MCF 10A (cell line): ENCODE measurements around the gene EXOSC7. TPM values are rescaled to one million over a fixed set of nuclear protein-coding genes. Genes with fewer than 3 reads are reported as not detected.
A peak's percentile ranks its signal among the peaks of the same experiment; 100 is the strongest.
"Not testable (repeated sequence)": the region's sequence is repeated elsewhere in the genome, so short reads cannot be mapped to it uniquely, and the experiment has no call there.

Experiments used
- BruUV-seq: library from RNA; stranded (reverse); fragments of 400-500 nt; replicated peaks from 2 replicates; lab custom pipeline; 2021; lab: Mats Ljungman, UMichigan
- CTCF ChIA-PET: fragments of 300-600 bp; sonication (Branson Sonifier 250); formaldehyde crosslinking; extraction: SDS; loops from one replicate; lab custom pipeline; 2021; ENCODE audit warnings: antibody characterized with exemption, inconsistent platforms; lab: Yijun Ruan, JAX
- POLR2A ChIA-PET: fragments of 300-600, 350-650 bp; sonication (Branson Sonifier 250); formaldehyde crosslinking; extraction: SDS; loops from one replicate; lab custom pipeline; 2020; ENCODE audit warnings: antibody characterized with exemption, inconsistent platforms; lab: Yijun Ruan, JAX
- DNase-seq: peaks from one replicate; pipeline ENCODE4 v3.0.0-alpha.2; 2018; ENCODE audit not compliant: unreplicated experiment
- H3K27ac Mint-ChIP-seq: one replicate; pipeline ENCODE4 v1.8.0; 2022; ENCODE audit warnings: mild to moderate bottlenecking, low read depth, mixed read lengths; ENCODE audit not compliant: unreplicated experiment
- H3K27me3 Mint-ChIP-seq: one replicate; pipeline ENCODE4 v1.8.0; 2022; ENCODE audit warnings: mixed read lengths; ENCODE audit not compliant: insufficient read depth, unreplicated experiment
- H3K36me3 Mint-ChIP-seq: one replicate; pipeline ENCODE4 v1.8.0; 2022; ENCODE audit warnings: mild to moderate bottlenecking, moderate library complexity, mixed read lengths; ENCODE audit not compliant: insufficient read depth, unreplicated experiment
- H3K4me1 Mint-ChIP-seq: one replicate; pipeline ENCODE4 v1.8.0; 2022; ENCODE audit warnings: mixed read lengths; ENCODE audit not compliant: insufficient read depth, unreplicated experiment
- H3K4me3 Mint-ChIP-seq: one replicate; pipeline ENCODE4 v1.8.0; 2022; ENCODE audit warnings: mild to moderate bottlenecking, moderate library complexity, mixed read lengths; ENCODE audit not compliant: unreplicated experiment
- H3K9me3 Mint-ChIP-seq: one replicate; pipeline ENCODE4 v1.8.0; 2022; ENCODE audit warnings: mixed read lengths; ENCODE audit not compliant: unreplicated experiment
- intact Hi-C: fragments of 100-400 bp; cut with micrococcal nuclease; formaldehyde crosslinking; loops from 2 replicates; pipeline ENCODE4 v1.14.1; 2022
- total RNA-seq: library from RNA; stranded (reverse); gene quantifications from 2 replicates; pipeline ENCODE4 v1.2.3, GENCODE V29; 2022
- TF ChIP-seq, protein P1 (sequence below): fragments of 200-600 bp; IDR thresholded peaks from one replicate; pipeline ENCODE4 v1.8.0; 2022; ENCODE audit warnings: antibody characterized with exemption, mild to moderate bottlenecking; ENCODE audit not compliant: unreplicated experiment

Gene EXOSC7
- total RNA-seq, 1 experiment from 2014 or later = 73.3 TPM

DNA sequence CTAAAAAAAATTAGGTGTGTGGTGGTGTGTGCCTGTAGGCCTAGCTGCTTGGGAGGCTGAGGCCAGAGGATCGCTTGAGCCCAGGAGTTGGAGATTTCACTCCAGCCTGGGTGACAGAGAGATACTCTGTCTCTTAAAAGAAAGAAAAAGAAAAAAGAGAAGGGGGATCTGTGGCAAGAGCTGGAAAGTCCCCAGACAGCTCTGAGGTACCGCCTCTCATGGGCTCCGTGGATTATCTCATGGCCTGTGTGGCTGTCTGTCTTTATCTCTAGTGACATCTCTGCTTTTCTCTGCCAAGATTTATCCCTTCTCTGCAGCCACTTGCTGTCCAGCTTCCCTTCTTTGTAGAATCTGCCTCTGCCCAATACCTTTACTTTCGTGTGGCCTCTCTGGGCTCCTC, 5.7 kb downstream of the EXOSC7 start:
- CTCF ChIA-PET = interaction anchor here (0.8 to 1.2 kb wide), 3 partner anchors 10 to 14 kb away, joined by 3 to 4 read pairs (median 3); no protein-coding TSS in a partner anchor
- POLR2A ChIA-PET = no interaction called here

DNA sequence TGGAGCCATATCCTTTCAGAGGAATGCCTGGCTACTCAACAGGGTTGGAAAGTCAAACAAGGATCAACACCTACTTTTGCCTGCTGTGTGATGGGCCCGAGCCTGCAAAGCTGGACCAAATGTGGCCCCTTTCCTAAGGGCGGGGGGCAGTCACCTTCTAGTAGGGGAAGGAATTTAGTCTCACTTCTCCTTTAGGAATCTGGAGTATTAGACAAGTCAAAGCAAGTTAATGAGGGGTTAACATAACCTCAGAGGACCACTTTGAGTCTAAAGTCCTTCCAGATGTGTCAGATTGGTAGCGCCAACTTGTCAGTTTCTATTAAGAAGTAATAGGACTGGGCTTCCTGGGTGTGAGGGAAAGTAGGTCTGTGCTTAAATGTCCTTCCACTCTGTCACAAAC, 6.8 kb downstream of the EXOSC7 start:
- Mint-ChIP-seq H3K27me3 (no peaks in the 10 kb centered on the region), H3K4me1 (peaks cover 41% of the 10 kb centered on the region), H3K27ac (no peak overlapping the region), H3K4me3 (no peak overlapping the region), H3K36me3 (peaks cover 17% of the 10 kb centered on the region), H3K9me3 (no peaks in the 10 kb centered on the region)
- POLR2A ChIA-PET = interaction anchor here (1.0 to 1.3 kb wide), 3 partner anchors 16 to 73 kb away, joined by 3 to 5 read pairs (median 4); no protein-coding TSS in a partner anchor
- TF ChIP-seq, protein P1, sequence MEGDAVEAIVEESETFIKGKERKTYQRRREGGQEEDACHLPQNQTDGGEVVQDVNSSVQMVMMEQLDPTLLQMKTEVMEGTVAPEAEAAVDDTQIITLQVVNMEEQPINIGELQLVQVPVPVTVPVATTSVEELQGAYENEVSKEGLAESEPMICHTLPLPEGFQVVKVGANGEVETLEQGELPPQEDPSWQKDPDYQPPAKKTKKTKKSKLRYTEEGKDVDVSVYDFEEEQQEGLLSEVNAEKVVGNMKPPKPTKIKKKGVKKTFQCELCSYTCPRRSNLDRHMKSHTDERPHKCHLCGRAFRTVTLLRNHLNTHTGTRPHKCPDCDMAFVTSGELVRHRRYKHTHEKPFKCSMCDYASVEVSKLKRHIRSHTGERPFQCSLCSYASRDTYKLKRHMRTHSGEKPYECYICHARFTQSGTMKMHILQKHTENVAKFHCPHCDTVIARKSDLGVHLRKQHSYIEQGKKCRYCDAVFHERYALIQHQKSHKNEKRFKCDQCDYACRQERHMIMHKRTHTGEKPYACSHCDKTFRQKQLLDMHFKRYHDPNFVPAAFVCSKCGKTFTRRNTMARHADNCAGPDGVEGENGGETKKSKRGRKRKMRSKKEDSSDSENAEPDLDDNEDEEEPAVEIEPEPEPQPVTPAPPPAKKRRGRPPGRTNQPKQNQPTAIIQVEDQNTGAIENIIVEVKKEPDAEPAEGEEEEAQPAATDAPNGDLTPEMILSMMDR = no peak
- intact Hi-C loops = no loop called here
- CTCF ChIA-PET = interaction anchor here (0.7 to 1.5 kb wide), 5 partner anchors 9 to 151 kb away, joined by 3 to 5 read pairs (median 3); no protein-coding TSS in a partner anchor
- DNase-seq = no peak
- BruUV-seq = no TSS peak

More for the DNA sequence above, 5.7 kb downstream of the EXOSC7 start:
- BruUV-seq = no TSS peak
- Mint-ChIP-seq H3K36me3 (peaks cover 12% of the 10 kb centered on the region), H3K4me3 (no peak overlapping the region), H3K9me3 (no peaks in the 10 kb centered on the region), H3K4me1 (peaks cover 40% of the 10 kb centered on the region), H3K27me3 (no peaks in the 10 kb centered on the region), H3K27ac (no peak overlapping the region)
- DNase-seq = no peak
- intact Hi-C loops = no loop called here
- TF ChIP-seq, protein P1 = no peak

DNA sequence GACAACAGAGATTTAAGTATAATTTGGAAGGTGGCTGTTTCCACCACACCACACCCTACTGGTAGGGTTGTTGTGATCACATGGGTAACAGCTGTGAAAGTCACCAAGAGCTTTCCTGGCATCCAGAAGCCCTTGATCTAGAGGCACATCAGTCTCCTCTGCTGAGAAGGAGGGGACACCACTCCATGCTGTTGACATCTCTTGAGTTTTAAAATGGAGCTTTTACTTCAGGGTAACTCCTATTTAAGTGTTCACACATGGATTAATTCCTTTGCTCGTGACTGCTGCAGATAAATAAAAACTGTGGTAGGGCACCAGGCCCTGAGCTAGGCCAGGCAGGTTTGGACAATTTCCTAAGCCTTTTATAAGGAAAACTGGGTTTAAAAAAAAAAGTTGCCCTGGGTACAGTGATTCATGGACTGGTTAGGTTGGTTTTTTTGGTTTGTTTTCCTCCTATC, 7.5 kb downstream of the EXOSC7 start:
- Mint-ChIP-seq H3K27ac (peak overlapping the region; percentile 39), H3K27me3 (no peaks in the 10 kb centered on the region), H3K4me1 (peaks cover 37% of the 10 kb centered on the region), H3K9me3 (no peaks in the 10 kb centered on the region), H3K36me3 (peaks cover 17% of the 10 kb centered on the region), H3K4me3 (no peak overlapping the region)
- BruUV-seq = no TSS peak
- TF ChIP-seq, protein P1 = no peak
- ChIA-PET CTCF (interaction anchor here (0.7 to 1.5 kb wide), 3 partner anchors 9 to 152 kb away, joined by 3 to 5 read pairs (median 3); no protein-coding TSS in a partner anchor), POLR2A (interaction anchor here (0.6 to 1.5 kb wide), 7 partner anchors 8 to 72 kb away, joined by 3 to 13 read pairs (median 3); partner anchors contain the start of genes EXOSC7 and ZDHHC3)
- no peak for DNase-seq
- intact Hi-C loops = no loop called here

DNA sequence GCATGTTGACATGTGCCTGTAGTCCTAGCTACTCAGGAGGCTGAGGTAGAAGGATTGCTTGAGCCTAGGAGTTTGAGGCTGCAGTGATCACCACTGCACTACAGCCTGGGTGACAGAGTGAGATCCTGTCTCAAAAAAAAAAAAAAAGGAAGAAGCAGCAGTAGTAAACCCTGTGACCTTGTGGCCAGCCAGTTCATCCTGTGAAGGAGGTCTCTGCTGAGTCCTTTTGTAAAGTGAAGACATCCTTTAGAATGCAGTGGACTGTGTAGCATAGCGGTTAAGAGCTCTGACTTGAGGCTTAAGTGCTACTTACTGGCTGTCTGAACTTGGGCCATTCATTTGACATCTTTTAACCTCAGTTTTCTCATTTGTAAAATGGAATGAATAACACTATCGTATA, 8.3 kb downstream of the EXOSC7 start:
- no peaks in the 10 kb centered on the region for H3K9me3 Mint-ChIP-seq
- ChIA-PET POLR2A (interaction anchor here (0.9 to 4.0 kb wide), 4 partner anchors 8 to 38 kb away, joined by 3 to 26 read pairs (median 8); partner anchors contain the start of genes EXOSC7 and ZDHHC3), CTCF (interaction anchor here (1.5 to 2.1 kb wide), 2 partner anchors 8 kb away, joined by 3 to 8 read pairs; partner anchors contain the start of genes EXOSC7 and ZDHHC3)
- intact Hi-C loops = no loop called here
- H3K27ac Mint-ChIP-seq = no peak overlapping the region
- H3K4me1 Mint-ChIP-seq = peaks cover 32% of the 10 kb centered on the region
- no TSS peak for BruUV-seq
- H3K4me3 Mint-ChIP-seq = no peak overlapping the region
- H3K27me3 Mint-ChIP-seq = no peaks in the 10 kb centered on the region
- no peak for DNase-seq
- TF ChIP-seq, protein P1 = no peak
- H3K36me3 Mint-ChIP-seq = peaks cover 23% of the 10 kb centered on the region

DNA sequence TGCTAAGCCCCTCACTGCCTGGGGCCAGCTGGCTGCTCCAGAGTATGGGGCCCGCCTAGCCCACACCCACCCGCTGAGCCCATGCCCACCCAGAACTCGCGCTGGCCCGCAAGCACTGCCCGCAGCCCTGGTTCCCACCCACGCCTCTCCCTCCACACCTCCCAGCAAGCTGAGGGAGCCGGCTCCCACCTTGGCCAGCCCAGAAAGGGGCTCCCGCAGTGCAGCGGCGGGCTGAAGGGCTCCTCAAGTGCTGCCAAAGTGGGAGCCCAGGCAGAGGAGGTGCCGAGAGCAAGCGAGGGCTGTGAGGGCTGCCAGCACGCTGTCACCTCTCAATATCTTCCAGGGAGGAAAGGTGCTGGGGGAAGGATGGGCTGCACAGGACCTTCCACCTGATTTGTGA, 10.3 kb downstream of the EXOSC7 start:
- ChIA-PET CTCF (interaction anchor here (0.7 to 2.1 kb wide), 3 partner anchors 10 to 34 kb away, joined by 3 to 8 read pairs (median 3); partner anchors contain the start of genes EXOSC7 and ZDHHC3), POLR2A (interaction anchor here (4.0 kb wide), 1 partner anchor 10 kb away, joined by 26 read pairs; the partner anchor contains the start of genes EXOSC7 and ZDHHC3)
- H3K9me3 Mint-ChIP-seq, intact Hi-C loops, H3K27me3 Mint-ChIP-seq, BruUV-seq, H3K4me3 Mint-ChIP-seq, DNase-seq, H3K27ac Mint-ChIP-seq: not testable (repeated sequence)
- peaks cover 42% of the 10 kb centered on the region for H3K36me3 Mint-ChIP-seq
- H3K4me1 Mint-ChIP-seq = peaks cover 21% of the 10 kb centered on the region
